ENCODE results near the gene KIF1B.
A peak's percentile ranks its signal among the peaks of the same experiment; 100 is the strongest.
"Not testable (repeated sequence)": the region's sequence is repeated elsewhere in the genome, so short reads cannot be mapped to it uniquely, and the experiment has no call there.

Gene KIF1B

DNA sequence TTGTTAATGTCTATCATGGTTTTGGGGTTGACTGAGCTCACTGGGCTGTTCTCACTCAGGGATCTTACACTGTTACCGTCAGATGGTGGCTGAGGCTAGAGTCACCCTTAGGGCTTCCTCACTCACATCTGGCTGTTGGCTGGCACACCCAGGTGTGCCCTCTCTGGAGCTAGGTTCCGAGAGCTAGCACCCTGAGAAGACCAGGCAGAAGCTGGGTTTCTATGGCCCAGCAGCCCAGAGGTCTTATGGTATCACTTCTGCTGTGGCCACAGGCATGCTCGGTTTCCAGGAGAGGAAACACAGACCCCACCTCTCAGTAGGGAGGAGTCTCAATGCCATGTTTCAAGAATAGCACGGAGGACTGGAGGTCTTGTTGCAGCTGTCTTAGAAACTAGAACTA is 20.7 kb upstream of the KIF1B start:
- intact Hi-C loops (cut with DNase I), result no loop called here
- no peak for DNase-seq

DNA sequence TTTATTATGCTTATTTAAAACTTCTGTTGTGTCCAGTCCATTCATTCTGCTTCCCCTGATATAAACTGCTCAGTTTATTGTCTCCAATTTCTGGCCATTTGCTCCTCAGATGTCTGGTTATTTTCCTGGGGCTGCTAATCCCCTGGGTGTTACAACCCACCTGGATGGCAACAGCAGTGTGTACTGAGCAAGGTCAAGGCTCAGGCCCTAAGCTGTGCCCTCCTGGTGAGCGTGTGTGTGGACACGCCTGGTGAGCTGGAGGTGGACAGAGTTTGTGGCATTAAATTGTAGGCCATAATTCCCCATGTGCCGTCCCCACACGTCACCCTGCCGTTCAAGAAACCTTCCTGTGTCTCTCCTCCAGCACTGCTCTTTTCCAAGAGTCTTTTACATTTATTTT is 18.1 kb upstream of the KIF1B start:
- intact Hi-C loops (cut with DNase I), result no loop called here
- no peak for DNase-seq

DNA sequence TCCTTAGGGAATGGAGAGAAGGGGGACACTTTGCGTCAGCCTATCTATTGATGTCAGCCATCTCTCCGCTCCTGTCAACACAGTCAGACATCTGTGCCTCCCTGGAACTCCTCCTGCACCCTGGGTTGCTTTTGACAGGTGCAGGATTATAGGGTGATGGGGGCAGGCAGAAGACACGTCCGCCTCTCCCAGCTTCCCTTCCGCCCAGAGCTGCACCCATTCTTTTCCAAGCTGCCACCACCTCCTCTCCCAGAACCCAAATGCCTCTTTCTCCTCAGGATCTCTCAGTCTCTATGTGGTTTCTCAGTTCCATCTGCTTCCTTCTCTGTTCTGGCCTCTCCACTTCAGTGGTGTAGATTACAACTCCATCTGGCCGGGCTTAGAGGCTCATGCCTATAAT is 17.1 kb upstream of the KIF1B start:
- intact Hi-C loops (cut with DNase I), result no loop called here
- DNase-seq, result no peak

DNA sequence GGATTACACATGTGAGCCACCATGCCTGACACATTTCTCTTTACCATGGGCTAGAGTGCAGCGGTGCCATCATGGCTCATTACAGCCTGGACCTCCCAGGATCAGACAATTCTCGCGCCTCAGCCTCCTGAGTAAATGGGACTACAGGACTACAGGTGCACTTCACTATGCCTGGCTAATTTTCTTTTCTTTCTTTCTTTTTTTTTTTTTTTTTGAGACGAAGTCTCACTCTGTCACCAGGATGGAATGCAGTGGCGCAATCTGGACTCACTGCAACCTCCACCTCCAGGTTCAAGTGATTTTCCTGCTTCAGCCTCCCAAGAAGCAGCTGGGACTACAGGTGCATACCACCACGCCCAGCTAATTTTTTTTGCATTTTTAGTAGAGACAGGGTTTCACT is 14.8 kb upstream of the KIF1B start:
- DNase-seq, result no peak
- intact Hi-C loops (cut with DNase I), result no loop called here

DNA sequence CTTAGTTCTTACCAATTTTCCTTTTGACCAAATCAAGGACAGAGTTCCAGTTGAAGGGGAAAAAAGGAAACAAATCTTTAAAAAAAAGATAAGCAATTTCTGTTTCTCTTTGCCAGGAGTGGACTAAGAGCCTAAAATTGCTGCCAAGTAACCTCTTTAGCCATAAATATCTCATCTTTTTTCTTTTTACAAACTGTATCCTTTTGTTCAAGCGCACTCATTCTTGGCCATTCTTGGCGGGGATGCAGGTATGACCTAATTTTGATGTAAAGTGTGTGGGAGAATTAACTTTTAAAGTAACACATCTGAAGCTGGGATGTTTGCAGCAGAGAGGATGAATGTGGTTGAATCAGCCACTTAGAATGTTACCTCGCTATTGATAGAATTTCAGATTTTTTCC is 13.4 kb upstream of the KIF1B start:
- no peak for DNase-seq
- intact Hi-C loops (cut with DNase I), result no loop called here

DNA sequence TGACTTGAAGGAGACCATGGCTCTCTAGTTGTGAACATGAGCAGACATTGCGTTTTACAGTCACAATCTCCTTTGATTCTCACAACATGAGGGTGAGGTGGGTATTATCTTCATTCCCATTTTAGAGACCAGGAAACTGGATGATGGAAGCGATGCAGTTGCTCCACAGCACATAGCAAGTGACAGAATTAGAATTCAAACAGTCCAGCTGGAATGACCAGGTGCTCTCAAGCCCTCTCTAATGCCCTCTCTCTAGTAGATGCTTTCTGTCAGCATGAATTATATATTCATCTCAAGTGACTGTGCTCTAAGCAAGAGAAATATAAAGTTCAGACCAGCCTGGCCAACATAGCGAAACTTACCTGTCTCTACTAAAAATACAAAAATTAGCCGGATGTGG is 9.8 kb upstream of the KIF1B start:
- no peak for DNase-seq
- intact Hi-C loops (cut with DNase I), result no loop called here

DNA sequence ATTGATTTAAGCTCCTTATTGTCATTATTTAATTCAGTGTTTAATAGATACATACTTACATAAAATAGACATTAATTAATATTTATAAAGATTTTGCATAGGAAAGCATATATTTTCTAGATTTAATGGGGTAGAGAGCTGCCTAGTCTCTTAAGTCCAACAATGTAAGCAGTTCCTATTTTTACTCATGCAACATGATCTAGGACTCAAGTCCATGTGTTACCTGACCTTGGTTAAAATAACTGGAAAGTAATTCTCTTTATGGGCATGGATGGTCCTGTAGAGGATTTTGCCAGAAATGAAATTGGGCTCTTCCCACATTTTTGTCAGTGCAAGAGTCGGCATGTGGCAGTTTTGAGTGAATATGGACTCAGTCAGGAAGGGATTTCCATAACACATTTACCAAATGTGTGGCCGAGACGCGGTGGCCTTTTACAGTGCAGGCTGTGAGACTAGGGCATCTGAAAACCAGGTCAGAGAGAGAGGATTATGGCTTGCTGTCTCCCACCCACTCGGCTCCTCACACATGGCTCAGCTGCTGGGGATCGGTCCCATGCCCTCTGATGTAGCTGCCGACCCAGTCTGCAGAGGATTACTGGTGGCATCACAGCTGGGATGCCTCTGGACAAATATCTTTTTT is 6.2 kb upstream of the KIF1B start:
- intact Hi-C loops (cut with DNase I), result no loop called here
- no peak for DNase-seq

DNA sequence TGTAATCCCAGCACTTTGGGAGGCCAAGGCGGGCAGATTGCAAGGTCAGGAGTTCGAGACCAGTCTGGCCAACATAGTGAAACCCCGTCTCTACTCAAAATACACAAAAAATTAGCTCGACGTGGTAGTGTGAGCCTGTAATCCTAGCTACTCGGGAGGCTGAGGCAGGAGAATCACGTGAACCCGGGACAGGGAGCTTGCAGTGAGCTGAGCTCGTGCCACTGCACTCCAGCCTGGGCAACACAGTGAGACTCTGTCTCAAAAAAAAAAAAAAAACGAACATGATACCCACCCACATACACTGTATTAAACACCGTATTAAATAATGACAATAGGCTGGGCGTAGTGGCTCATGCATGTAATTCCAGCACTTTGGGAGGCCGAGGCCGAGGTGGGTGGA is 5.2 kb upstream of the KIF1B start:
- DNase-seq; intact Hi-C loops (cut with DNase I): not testable (repeated sequence)

DNA sequence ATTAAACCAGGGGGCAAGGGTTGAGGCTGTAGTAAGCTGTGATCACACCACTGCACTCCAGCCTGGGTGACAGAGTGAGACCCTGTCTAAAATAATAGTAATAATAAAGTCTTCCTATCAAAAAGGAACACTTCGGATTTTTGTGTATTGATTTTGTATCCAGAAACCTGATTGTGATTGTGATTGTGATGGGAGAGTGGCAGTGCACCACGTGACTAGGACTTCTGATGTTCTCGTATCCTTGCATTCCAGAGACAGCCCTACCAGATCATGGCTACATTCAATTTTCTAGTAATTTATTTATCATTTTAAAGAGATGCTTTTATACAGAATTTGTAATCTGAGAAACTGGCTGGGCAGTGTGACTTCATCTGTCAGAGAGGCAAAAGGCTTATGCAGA is 2.6 kb upstream of the KIF1B start:
- intact Hi-C loops (cut with DNase I), result no loop called here

DNA sequence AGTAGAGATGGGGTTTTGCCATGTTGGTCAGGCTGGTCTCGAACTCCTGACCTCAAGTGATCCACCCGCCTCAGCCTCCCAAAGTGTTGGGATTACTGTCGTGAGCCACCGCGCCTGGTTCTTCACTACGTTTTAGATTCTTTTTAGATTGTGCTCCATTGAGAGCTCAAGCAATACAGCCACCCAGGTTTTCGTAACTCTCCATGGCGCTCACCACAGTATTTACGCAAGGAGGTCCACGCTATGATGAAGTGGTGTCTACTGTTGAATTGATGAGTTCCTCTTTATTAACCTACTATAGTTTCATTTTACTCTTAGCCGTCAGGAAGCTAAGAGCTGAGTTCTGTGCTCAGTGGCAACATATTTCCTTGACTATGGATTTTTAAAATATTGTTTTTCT is 1.8 kb upstream of the KIF1B start:
- intact Hi-C loops (cut with DNase I), result no loop called here
- DNase-seq, result peak in 2 of 42 donors; percentile 28 to 34

More for the DNA sequence above, 2.6 kb upstream of the KIF1B start:
- no peak for DNase-seq

DNA sequence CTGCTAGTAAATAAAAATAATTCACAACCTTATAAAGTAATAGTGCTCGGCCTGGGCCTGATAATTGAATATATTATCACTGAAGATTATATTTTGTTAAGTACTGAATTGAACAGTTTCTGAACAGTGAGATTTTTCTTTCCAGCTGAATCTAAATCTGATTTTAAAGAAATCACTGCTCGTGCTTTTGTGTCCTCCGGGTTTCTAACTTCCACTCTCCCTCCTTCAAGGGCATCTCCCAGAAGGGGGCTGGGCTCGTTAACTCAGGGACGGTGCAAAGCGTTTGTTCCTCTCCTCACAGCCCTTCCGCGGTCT is 823 bp upstream of the KIF1B start:
- DNase-seq, result no peak
- intact Hi-C loops (cut with DNase I), result no loop called here

DNA sequence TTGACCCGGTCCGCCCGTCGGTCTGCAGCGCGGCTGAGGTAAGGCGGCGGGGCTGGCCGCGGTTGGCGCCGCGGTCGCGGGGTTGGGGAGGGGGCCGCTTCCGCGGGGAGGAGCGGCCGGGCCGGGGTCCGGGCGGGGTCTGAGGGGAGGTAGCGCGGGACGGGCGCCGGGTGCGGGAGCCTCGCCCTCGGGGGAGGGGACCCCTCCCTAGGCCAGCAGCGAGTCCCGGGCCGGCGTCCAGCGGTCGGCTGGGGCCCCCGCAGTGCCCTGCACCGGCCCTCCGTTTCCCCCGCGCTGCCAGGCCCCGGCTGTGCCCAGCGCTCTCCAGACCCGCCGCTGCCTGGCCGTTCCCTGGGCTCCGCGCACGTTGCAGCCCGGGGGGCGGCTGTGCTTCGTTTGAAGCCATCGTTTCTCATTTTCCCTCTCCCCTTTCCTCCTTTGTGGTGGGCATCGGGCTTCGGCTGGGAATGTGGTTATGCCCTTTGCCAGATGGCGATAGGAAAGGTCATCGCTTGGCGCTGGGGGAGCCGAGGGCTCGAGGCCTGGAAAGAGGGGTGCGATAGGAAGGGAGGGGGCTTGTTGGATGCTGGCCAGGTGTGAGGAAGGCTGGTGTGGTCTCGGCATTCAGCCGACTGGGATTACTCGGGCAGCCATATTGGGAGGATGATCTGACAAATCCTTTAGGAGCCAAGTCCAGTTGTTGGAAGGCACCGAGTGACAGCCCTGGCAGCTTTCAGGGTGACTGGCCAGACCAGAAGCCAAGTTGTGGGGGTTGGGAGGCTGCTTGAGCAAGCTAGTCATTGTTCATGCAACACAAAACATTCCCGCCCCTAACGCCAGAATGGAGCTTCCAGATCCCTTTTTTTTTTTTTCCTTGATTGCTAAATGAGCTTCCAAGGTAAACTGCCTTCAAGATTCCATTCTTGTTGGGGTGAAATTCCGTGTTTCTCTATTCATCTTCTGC is 753 bp downstream of the KIF1B start:
- peak; percentile 85 to 99 (median 94) for DNase-seq
- intact Hi-C loops (cut with DNase I), result loop anchor here (2.0 to 10.0 kb wide), 2 partner anchors 74 to 128 kb away; no protein-coding TSS in a partner anchor

DNA sequence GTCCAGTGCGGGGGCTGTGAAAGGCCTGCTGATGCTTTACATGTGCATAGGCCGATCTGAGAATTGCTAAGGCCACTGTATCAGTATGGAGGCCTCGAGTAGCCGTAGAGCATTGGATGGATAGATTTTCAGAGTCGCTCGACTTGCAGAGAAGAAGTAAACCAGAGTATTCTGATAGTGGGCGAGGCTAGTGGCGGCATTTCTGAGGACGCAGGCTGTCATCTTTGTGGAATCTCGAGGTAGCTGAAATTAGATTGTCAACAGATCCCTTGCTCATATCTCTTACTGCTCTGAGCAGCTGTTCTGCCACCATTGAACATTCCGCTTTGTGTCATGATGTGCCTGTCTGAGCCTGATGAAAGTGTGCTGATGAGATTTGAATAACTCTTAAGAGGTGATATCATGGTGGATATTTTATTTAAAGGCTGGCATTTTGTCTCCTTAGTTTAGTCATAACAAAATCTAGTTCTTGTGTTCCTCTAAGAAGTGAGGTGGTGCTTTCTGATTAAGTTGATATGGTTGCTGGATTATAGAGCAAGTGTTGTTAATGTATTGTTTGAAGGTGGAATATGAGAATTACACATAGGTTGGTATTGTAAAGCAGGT is 1.5 kb downstream of the KIF1B start:
- intact Hi-C loops (cut with DNase I), result loop anchor here (2.0 to 10.0 kb wide), 2 partner anchors 73 to 127 kb away; no protein-coding TSS in a partner anchor
- peak in 18 of 42 donors; percentile 12 to 58 (median 26) for DNase-seq

DNA sequence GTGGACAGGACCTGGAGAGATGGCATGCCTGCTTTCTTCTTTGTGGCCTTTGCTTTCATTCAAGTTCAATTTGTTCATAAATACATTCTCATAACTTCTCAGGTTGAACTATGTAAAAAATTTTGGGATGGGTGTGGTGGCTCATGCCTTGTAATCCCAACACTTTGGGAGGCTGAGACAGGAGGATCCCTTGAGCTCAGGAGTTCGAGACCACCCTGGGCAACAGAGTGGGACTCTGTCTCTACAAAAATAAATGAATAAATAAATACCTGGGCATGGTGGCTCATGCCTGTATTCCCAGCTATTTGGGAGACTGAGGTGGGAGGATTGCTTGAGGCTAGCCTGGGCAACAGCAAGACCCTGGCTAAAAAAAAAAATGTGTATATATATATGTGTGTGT is 2.1 kb downstream of the KIF1B start:
- peak in 2 of 42 donors; percentile 2 to 29 for DNase-seq
- intact Hi-C loops (cut with DNase I), result loop anchor here (10.0 kb wide), 1 partner anchor 72 kb away; no protein-coding TSS in a partner anchor

DNA sequence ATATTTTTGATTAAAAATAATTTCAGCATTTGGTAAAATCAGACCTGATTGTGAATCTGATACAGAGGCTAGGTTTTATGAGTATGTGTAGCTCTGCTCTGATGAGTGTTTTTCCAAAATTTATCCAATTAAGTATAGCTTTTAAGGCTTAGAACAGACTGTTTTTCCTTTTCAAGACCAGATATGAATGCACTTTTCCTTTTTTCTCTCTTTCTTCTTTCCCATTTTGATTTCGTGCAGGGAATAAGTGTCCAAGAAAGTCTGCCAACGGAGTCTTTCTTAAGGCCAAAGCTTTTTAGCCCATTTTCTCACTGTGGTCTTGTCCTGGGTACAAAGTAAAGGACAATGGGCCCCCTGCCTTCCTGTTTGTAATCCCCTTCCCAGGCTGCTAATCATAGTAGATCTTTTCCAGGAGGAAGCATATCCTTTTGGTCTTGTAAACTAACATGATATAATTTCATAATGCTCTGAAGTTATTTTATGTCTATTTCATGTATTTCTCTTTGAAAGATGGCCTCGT is 2.9 kb downstream of the KIF1B start:
- intact Hi-C loops (cut with DNase I), result loop anchor here (10.0 kb wide), 1 partner anchor 72 kb away; no protein-coding TSS in a partner anchor
- DNase-seq, result peak in 1 of 42 donors; percentile 15

DNA sequence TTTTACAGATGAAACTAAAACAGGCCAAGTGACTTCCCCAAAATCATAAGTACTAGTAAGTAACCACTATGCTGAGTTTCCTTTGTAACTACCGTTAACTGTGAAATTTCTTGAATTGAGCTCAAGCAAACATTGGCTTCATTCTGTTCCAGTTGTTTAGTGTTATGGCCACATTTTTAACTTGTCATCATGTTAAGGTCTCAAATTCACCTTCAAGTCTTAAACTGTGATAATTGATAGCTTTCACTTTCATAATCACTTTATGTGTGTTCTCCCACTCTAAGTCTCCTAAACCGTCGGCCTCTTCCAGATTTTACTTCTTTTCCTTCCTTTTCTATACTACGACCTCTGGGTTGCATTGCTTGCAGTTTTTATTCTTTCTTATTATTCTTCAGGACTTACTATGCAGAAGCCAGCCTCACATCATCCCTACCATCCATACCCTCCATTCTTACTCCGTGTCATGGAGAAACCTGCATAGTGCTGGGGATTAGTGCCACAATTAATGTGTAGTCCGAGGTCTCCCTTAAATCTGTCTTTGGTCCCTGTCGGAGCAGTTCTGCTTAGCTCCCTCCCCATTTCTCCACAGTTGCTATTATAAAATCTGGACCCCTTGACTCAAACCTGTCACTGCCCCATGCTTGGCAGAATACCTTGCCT is 5.8 kb downstream of the KIF1B start:
- intact Hi-C loops (cut with DNase I), result loop anchor here (10.0 kb wide), 1 partner anchor 69 kb away; no protein-coding TSS in a partner anchor
- peak in 1 of 42 donors; percentile 11 for DNase-seq

DNA sequence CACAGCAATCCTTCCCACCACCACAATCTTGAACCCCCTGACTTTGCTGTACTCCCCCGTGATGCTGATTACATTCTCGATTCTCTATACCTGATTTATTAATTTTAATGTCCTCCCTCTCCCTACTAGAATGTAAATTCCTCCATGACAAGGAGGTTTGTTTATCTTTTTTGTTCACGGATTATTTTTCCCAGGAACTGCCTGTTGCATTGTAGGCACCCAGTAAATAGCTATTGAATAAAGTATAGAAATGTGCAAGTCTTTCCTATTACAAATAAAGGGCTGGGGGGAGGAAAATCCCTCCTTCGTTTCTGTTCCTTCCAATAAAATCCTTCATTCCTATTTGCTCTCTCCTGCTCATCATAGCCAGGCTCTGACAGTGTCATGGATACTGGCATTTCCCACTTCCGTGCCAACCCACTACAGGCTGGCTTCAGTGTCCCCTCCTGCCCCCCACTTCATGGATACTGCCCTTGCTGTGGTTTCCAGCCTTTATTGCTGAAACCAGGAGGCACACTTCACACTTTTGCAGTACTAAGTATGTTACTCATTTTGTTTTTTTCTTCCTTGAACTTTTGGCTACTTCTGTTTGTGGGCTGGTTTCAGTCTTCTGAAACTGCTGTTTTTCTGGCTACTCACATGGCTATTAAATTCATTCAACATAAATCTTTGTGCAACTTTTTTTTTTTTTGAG is 7.5 kb downstream of the KIF1B start:
- peak in 14 of 42 donors; percentile 9 to 73 (median 22) for DNase-seq
- intact Hi-C loops (cut with DNase I), result loop anchor here (10.0 kb wide), 1 partner anchor 67 kb away; no protein-coding TSS in a partner anchor

DNA sequence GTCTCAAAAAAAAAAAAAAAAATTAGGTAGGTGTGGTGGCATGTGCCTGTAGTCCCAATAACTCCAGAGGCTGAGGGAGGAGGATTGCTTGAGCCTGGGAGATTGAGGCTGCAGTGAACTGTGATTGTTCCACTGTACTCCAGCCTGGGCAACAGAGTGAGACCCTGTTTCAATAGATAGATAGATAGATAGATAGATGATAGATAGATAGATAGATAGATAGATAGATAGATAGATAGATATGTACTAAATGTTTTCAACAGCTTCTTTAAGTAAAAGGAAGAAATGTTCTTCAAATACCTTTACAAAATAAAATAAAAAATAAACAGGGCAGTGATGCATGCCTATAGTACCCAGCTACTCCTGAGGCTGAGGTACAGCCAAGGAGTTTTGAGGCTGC is 9.8 kb downstream of the KIF1B start:
- no peak for DNase-seq
- intact Hi-C loops (cut with DNase I), result no loop called here
